ENCODE results near the gene RSBN1. TPM values are rescaled to one million over a fixed set of nuclear protein-coding genes. Genes with fewer than 3 reads are reported as not detected.

RSBN1 gene
- total RNA-seq, 4 donors from 2014 or later = 13.3 to 24.6 (median 17.5) TPM

GRCh38 chr1:113813218-113813617, 942 bp upstream of the RSBN1 start:
- DNase-seq (ENCODE audit: low spot score) = no peak
- ATAC-seq (ENCODE audit: low FRiP score) = no peak

GRCh38 chr1:113812661-113813135, 422 bp upstream of the RSBN1 start:
- no peak for DNase-seq (ENCODE audit: low spot score)
- TF ChIP-seq CTCF (IDR thresholded peaks at IDR 0.05) = no peak

More at GRCh38 chr1:113813218-113813617, 942 bp upstream of the RSBN1 start:
- no peak for TF ChIP-seq CTCF (IDR thresholded peaks at IDR 0.05)

GRCh38 chr1:113811156-113811887, 954 bp downstream of the RSBN1 start:
- peak; percentile 29 for DNase-seq (ENCODE audit: low spot score)
- no peak for TF ChIP-seq CTCF (IDR thresholded peaks at IDR 0.05)
- peak; percentile 50 for ATAC-seq (ENCODE audit: low FRiP score)

More at GRCh38 chr1:113812661-113813135, 422 bp upstream of the RSBN1 start:
- no peak for ATAC-seq (ENCODE audit: low FRiP score)

- ATAC-seq (ENCODE audit: low FRiP score) = no peak
- TF ChIP-seq CTCF (IDR thresholded peaks at IDR 0.05) = no peak
- DNase-seq (ENCODE audit: low spot score) = no peak
Measured at GRCh38 chr1:113809670-113810602, 2.3 kb downstream of the RSBN1 start.

GRCh38 chr1:113808450-113809195, 3.7 kb downstream of the RSBN1 start:
- no peak for DNase-seq (ENCODE audit: low spot score)
- TF ChIP-seq CTCF (IDR thresholded peaks at IDR 0.05) = no peak
- ATAC-seq (ENCODE audit: low FRiP score) = no peak

GRCh38 chr1:113805639-113806038, 6.6 kb downstream of the RSBN1 start:
- no peak for TF ChIP-seq CTCF (IDR thresholded peaks at IDR 0.05)
- DNase-seq (ENCODE audit: low spot score) = no peak
- no peak for ATAC-seq (ENCODE audit: low FRiP score)
